Activated CD8-positive, alpha-beta memory T cell treated with anti-CD3 and anti-CD28 coated beads, Interleukin-2, amount 50 U/mL, for 48 hours (primary cell): ENCODE results near the gene MED13L.
A peak's percentile ranks its signal among the peaks of the same experiment; 100 is the strongest.

Source experiments
- DNase-seq: peaks from one replicate; pipeline ENCODE4 v3.0.0-alpha.2; 2020

Gene MED13L

DNA sequence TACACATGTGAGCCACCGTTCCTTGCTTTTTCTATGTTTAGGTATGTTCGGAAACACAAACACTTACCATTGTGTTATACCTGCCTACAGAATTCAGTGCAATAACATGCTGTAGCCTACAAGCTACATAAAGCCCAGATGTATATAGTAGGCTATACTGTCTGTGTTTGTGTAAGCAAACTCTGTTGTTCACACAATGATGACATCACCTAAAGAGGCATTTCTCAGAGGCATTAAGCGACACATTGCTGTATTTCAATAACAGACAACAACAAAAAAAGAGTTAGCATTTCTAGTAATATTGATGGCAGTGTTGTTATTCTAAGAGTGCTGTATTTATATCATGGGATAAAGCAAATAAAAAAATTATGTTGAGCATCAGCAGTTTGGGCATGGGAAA lies 70.2 kb downstream of the MED13L start:
- DNase-seq, result no peak

DNA sequence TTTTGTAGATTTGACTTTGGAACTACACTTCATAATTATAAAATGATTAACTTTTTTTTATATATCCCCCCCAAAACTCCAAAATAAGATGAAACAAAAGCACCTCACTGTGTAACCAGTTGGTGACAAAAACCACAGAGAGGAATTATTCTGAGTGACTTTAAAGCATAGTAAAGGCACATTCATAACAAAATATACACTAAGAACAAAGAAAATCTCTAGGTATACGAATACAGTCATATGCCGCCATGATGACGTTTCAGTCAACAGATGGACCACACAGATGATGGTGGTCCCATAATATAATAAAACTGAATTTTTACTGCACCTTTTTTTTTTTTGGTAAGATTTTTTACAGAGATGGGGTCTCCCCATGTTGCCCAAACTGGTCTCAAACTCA lies 70.7 kb downstream of the MED13L start:
- DNase-seq, result no peak

DNA sequence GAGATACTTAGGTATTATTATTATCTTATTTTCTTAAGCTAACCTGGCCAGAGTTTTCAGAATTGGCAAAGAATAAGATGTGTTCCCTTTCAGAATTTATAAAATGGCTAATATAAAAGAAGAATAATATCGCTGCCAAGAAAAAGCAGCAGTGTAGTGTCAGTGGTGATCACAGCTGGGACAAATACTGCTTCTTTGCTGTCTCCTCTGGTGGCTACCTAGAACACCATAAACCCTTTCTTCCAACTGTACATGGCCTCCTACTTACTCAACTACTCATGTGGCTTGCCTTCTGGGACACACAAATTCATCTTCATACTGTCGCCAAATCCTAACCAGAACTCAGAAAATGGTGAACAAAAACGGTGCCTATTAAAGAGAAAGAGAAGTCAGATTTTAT lies 72.7 kb downstream of the MED13L start:
- DNase-seq, result no peak

DNA sequence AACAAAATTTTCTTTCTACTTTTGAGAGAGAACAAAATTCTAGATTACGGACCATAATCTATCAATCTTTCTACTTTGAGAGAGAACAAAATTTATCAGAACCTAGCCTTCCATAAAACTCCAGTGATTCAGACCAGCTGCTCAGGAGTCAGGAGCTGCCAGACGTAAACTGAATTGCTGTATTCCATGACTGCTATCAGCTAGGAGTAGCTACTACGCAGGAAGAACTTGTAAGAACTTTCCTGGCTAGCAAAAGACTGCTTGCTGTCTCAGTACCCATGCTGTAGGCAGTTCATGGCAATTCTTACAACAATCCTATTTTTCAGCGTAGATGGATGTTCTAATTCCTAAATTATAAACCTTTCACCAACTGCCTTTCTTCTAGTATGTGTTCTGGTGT lies 73.3 kb downstream of the MED13L start:
- DNase-seq, result no peak

DNA sequence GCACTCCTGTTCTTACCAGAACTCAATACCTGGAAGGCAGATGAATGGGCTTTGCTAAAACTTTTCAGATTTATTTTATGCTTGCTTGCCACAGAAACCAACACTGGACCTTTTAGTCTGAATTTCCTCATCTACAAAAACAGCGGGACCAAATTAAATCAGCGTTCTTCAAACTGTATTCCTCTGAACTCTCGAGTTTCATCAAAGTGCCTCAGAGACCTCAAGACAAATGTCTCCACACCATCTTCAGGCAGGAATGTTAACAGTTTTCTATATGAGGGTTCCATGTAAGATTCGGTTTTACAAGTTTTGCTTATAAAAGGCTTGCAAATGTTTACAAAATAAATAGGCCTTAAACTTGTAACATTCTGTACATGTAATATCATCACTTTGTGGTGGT lies 74.6 kb downstream of the MED13L start:
- DNase-seq, result no peak

DNA sequence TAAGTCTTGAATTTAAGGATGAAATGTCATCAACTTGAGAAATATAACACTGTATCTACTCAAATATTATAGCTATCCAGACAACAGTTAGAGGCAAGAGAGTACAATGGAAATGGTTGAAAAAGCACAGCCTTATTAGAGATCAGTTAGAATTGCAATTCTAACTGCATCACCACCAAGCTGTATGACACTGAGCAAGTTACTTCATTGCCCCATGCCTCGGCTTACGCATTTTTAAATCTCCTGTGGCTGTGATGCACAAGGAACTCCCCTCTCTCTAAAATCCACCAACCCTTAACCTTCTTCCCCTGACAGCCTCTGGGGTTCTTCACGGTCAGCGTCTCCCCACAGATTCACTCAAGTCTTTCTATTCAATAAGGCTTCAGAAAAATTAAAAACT lies 75.1 kb downstream of the MED13L start:
- DNase-seq, result no peak

DNA sequence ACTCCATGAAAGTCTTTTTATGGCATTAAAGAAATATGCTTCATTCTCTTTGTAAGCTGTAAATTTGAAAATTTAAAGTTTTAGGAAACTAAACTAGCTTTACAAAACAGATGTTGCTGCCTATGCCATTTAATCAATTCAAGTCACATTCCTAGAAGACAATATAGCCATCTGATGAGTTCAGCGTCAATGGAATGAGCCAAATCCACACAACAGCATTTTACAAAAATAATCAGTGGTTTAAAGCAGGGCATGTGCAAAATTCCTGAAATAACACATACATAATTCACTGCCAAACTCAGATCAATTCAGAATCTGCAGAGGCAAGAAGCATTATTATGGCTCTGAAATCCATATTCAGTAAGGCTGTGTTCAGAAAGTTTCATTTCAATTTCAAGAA lies 75.6 kb downstream of the MED13L start:
- no peak for DNase-seq

DNA sequence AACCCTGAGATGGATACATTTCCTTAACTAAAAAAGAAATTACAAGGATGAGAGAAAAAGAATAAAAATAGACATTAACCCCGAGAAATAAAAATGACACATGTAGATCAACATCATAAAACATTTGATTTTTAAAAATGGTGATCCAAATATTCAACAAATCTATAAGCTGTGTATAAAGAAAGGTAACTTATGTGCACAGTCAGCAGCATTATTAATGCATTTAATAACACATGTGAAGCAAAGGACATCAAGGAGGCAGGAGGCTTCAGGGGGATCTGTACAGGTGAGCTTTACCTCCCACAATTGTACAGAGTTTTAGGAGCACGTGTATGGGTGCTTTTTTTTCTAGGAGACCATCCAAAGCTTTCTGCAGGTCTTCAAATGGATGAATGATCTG lies 76.1 kb downstream of the MED13L start:
- no peak for DNase-seq

DNA sequence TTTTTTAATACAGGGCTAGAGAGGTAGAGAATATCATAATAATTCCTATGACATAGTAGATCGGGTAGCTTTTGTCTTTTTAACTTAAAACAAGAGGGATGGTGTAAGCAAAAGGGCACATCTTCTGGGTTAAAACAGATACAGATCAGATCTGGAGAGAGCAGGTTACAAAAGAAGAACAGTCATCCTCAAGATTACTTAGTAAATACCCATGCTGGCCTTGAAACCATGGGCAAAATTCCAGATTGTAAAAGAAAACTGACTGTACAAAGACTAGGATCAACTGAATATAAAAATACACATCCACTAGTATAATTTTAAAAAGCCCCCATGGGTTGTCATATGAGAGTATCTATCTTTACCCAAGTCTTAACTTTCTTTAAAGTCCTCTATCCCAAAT lies 76.7 kb downstream of the MED13L start:
- no peak for DNase-seq

DNA sequence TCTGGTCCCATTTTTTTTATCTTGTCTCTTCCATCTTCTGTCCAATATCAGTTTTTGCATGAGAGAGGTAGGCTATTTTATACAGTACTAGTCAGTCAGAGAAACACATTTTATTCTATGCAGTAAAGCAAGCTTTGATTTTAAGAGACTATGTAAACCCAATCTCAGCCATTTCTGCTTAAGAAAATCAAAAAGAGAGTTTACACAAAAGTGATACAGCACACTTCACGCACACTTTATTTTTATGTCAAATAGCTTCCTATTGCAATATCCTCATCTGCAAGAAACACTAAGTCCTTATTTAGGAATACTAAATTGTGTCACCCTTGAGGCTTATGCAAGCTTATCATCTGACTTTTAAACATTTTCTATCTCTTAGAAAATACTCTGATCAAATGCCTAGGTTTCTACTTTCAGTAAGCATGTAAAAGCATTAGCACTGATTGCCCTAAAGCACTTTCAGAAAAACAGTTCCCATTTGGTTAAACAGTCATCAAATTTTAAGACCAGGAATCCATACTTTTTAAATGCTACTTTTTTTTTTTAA lies 78.3 kb downstream of the MED13L start:
- no peak for DNase-seq

DNA sequence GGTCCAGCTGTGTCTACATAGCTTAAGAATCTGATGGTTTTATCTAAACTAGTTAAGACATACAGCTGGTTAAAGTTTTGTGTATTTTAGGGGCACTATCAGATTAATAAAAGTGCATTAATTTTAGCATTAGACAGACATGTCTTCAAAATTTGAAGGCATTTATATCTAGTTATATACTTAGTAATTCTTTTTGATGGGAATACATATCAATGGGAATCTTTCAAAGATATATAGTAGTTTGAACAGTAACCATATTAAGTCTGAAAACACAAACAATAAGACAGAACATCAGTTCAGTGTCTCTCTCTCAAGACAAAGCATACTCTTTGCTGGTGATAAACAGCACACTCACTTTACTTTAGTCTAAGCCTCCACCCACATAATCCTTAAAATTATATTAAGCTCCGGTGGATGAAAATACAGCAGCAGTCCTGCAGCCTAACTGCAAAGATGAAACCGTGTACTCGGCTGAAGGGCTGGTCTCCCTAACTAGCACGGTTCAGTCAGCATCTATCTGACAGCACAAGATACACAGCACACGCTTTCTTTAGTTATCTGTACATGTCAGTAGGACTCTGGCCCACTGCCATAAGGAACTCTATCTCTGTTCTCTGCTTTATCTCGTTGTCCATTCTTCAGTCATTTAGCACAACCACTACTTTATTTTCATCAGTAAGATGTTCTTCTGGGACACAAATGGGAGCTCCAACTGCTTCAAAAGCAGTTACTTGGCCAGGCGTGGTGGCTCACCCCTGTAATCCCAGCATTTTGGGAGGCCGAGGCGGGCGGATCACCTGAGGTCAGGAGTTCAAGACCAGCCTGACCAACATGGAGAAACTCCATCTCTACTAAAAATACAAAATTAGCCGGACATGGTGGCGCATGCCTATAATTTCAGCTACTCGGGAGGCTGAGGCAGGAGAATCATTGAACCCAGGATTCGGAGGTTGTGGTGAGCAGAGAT lies 80.5 kb downstream of the MED13L start:
- no peak for DNase-seq

DNA sequence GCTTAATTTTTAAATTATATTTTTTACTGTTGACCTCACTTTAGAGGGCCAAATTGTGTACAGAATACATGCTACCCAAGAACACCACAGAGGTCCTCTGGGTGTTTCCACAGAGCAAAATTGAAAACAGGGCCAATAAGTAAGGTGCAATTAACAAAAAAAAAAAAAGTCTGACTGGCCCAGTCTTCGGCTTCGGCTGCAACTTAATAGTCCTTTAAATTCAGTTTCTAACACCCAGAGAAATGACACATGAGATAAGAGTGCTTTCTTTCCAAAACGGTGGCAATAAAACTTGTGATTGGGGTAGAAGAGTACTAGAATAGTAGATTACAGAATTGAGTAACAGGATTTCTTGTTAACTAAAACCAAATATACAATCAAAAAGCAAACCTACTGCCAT lies 81.3 kb downstream of the MED13L start:
- no peak for DNase-seq

DNA sequence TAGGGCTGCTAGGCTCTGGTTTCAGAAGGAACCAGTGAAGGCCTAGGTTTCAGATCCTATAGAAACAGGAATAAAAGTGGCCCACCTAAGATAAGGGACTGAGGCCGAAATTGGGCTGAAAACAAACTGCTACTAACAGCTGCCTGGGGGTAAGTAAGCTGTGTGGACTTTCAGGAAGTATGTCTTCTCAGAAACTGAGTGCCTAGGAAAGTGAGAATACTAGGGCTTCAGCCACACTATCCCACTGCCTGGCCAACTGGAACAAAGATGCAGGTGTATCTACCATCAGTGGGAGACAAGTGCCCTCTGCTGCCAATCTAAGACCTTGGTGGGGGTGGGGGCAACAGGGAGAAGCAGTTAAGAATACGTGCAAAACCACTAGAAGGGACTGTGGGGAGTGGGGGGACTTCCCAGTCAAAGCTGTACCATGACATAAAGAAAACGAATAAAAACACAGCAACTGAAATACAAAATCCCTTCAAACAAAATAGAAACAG lies 82.5 kb downstream of the MED13L start:
- peak; percentile 62 for DNase-seq

DNA sequence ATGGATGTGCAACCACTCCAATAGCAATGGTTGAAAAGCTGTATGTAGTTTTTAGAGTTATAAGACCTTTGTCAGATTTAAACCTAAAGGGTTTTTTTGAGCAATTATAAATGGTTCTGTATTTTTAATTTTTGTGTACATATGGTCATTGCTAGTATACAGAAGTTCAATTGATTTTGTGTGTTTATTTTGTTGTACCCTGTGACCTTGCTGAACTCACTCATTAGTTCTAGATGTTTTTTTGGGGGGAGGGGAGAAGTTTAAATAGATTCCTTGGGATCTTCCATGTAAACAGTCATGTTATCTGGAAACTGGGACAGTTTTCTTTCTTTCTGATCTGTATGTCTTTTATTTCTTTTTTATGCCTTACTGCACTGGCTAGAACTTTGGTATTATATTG lies 87.8 kb downstream of the MED13L start:
- no peak for DNase-seq

DNA sequence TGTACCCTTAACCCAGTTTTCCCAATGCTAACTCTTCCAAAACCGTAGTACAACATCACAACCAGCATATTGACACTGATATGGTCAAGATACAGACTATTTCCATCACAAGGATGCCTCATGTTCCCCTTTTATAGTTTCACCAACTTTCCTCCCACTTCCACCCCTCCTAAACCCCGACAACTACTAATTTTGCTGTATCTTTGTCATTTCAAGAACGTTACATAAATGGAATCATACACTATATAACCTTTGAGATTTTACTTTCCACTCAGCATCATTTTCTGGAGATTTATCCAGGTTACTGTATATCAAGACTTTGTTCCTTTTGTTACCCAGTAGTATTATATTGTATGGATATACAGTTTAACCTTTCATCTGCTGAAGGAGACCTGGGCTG lies 88.9 kb downstream of the MED13L start:
- no peak for DNase-seq

DNA sequence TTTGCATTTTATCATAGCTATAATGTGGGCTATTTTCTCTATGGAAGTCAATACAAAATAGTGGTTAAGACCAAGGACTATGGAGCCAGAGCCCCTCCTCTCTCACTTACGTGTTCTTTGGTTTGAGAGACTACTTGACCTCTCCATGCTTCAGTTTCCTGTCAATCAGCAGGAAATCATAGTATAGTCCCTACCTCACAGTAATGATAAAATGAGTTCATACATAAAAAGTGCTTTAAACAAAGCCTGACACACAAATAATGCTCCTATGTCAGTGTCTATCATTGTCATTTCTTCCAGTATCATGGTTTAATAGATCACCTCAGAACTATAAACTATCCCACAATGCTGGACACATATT lies 90.4 kb downstream of the MED13L start:
- DNase-seq, result no peak

DNA sequence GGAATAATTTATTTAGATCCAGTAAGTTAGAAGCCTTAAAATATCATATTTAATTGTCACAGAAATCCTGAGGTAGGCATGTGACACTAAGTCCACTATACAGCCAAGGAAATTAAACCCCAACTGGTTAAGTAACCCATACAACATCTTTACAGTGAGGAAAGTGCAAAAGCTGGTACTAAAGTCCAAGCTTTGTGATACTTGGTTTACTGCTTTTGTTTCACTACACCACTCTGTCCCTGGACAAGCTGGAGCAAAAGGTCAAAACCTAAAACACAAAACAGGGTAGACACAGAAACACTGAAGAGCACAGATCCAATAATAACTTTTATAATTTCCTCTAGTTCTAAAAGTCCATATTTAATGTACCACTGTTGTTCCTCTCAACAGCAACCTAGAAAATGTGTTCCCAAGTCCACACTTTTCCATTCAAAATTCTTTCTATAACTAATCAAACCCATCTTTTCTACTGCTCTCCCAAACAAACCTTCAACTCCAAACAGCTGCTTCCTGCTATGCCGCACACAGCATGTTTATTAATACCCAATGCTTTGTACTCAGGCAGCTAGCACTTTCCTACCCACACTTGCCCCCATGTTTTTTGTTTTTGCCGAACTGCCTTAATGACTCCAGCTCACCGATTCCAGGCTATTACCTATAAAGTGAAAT lies 90.9 kb downstream of the MED13L start:
- DNase-seq, result no peak

DNA sequence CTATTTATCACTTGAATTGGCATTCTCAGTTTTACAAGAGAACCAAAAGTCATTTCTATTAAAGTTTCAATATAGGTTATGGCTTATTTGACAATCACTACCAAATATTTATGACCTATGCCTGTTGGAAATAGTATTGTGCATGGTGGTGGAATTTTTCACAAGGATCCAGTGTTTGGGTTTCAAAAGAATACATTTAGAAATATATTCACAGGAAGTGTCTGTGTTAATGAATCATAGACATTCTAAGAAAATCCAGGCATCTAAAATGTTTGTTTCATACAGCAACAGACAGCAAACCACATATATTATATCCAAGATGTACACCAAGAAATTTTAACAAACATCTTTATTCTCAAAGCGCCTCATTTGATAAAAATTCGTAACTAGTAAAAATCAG lies 92.7 kb downstream of the MED13L start:
- DNase-seq, result no peak

DNA sequence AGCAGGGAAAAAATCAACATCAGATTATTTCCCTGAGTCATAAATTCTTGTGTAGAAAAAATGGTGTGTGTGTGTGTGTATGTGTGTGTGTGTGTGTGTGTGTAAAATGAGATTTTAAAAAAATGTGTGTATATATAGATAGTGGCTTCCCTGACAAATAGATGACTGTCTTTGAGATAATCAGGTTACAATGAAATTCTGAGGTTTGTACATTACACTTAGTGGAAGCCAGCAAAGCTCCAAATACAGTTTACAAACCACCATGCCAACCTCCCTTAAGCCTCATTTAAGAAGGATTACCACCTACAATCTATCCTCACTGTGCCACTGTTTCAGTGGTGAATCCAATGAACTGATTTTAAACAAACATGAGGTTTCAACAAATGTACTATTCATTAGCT lies 93.8 kb downstream of the MED13L start:
- DNase-seq, result no peak

DNA sequence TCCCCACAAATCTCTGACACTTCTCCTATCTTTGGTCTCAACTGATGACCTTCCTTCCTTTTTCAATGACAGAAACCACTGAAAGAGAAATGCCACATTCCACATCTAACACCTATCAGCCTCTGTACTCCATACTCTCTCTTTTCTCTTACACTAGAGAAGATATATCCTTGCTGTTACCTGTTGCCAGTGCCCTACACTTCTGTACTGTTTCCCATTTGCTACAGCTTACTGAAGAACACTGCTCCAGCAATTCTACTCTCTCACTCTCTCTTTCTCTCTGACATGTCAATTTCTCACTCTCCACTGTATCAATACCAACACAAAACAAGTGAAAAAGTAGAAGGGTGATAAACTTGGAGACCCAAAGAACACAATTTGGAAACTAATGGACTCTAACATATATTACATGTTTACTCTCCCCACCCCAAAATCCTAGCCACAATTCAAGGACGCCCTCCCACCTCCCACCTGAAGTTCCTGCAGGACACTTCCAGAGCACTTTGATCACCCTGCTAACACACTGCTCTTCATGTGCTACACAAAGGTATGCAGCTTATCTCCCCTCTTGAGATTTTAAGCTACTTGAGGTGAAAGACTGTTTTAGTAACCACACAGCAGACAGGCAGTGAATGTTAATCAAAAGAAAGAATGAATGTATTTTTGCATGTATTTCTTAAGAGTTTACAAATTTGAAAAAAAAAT lies 95.0 kb downstream of the MED13L start:
- DNase-seq, result no peak

DNA sequence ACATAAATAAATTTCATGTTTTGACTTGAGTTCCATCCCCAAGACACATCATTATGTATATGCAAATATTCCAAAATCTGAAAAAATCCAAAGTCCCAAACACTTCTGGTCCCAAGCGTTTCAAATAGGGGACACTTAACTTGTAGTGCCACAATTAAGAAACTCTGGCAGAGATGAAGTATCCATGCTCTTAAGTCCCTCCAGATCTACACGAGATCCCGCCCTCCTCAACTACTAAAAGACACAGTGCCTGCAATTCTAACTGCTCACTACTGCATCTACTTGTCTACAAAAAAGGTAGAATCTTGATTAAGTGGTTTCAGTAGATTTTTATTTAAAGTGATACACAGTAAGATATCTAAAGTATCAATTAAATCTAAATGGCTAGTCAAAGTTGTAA lies 97.0 kb downstream of the MED13L start:
- DNase-seq, result no peak

DNA sequence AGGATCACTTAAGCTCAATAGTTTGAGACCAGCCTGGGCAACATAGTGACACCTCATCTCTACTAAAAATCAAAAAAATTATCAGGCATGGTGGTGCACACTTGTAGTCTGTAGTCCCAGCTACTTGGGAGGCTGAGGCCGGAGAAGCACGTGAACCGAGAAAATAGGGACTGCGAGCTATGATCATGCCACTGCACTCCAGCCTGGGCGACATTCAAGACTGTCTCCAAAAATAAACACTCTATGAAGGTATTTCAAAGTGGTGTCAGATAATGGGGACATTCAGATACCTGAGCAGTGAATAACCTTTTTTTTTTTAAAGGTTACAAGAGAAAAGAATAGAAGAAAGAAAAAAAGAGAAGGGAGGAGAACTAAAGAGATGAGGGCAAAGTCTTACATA lies 98.1 kb downstream of the MED13L start:
- DNase-seq, result no peak

DNA sequence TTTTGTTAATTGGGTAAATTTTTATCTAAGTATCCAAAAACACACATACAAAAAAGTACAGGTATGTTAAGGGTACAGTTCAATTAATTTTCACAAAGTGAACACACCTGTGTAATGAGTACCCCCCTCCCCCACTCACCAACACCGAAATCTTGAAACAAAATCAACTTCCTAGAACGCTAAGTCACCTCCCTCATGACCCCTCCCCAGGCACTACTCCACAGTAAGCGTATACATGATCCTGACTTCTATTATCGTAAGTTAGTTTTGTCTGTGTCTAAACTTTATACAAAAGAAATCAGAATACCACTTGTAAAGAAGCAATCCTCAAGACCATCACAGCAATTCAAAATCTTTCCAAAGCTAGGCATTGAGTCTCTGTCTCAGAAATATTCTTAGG lies 100.5 kb downstream of the MED13L start:
- no peak for DNase-seq

DNA sequence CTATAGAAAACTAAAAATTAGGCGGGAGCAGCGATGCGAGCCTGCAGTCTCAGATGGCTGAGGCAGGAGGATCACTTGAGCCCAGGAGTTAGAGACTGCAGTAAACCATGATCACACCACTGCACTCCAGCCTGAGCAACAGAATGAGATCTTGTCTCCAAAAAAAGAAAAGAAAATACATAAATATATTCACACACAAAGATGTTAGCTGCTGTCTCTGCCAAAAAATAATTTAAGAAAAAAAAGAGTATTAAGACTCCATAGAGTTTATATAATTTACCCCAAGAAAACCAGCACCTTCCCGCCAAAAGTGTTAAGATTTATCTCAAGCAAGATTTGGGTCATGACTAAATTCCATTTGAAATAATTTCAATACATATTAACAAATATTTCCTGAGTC lies 102.6 kb downstream of the MED13L start:
- DNase-seq, result no peak
